SK-N-SH (cell line): Measurements from ENCODE around the gene TTC3. TPM values are rescaled to one million over a fixed set of nuclear protein-coding genes. Genes with fewer than 3 reads are reported as not detected.
A peak's percentile ranks its signal among the peaks of the same experiment; 100 is the strongest.

Source experiments
- CTCF ChIA-PET: fragments of 300-600, 350-600 bp; formaldehyde crosslinking; extraction: SDS; loops from one replicate; lab custom pipeline; 2021; lab: Yijun Ruan, JAX
- POLR2A ChIA-PET: fragments of 350-600 bp; sonication (Branson Sonifier 250); formaldehyde crosslinking; extraction: SDS; loops from one replicate; lab custom pipeline; 2020; ENCODE audit warnings: antibody characterized with exemption, inconsistent platforms; lab: Yijun Ruan, JAX
- DNase-seq: peaks from one replicate; pipeline ENCODE4 v3.0.0; 2012
- H2AFZ ChIP-seq: fragments of 200-600 bp; sonication (generic); 2 replicates; pipeline ENCODE4 v1.8.1; 2016; ENCODE audit warnings: antibody characterized with exemption, mild to moderate bottlenecking, low read depth
- H3F3A ChIP-seq: fragments of 200-600 bp; sonication (generic); replicated peaks from 2 replicates; pipeline ENCODE3; 2016; ENCODE audit warnings: antibody characterized with exemption, mild to moderate bottlenecking; ENCODE audit not compliant: insufficient read depth
- H3K27ac ChIP-seq, 2 experiments: fragments of 200-500 bp in 1 of 2; fragments of 200-600 bp in 1 of 2; sonication (Bioruptor generic) in 1 of 2; sonication (generic), shearing (Covaris generic) in 1 of 2; 2 replicates each; pipeline versions ENCODE4 v1.5.1 to v1.6.1; 2014 to 2016; ENCODE audit warnings: low read depth in 2 of 2, inconsistent platforms in 1 of 2, low read length in 1 of 2, mild to moderate bottlenecking in 1 of 2, mixed read lengths in 1 of 2
- H3K27me3 ChIP-seq: fragments of 200-600 bp; sonication (generic), shearing (Covaris generic); 2 replicates; pipeline ENCODE4 v1.6.1; 2016; ENCODE audit warnings: mixed run types; ENCODE audit not compliant: insufficient read depth
- H3K36me3 ChIP-seq, 2 experiments: fragments of 200-500 bp in 1 of 2; fragments of 200-600 bp in 1 of 2; sonication (Bioruptor generic) in 1 of 2; sonication (generic) in 1 of 2; replicated peaks in 1 of 2; 2 replicates each; pipeline versions ENCODE3 to v1.5.1; 2014 to 2016; ENCODE audit warnings: low read length in 1 of 2, mild to moderate bottlenecking in 1 of 2; ENCODE audit not compliant: insufficient read depth in 2 of 2, control insufficient read depth in 1 of 2
- H3K4me1 ChIP-seq, 2 experiments: fragments of 200-500 bp in 1 of 2; fragments of 200-600 bp in 1 of 2; sonication (Bioruptor generic) in 1 of 2; sonication (generic), shearing (Covaris generic) in 1 of 2; 2 replicates each; pipeline versions ENCODE4 v1.5.1 to v1.6.1; 2014 to 2016; ENCODE audit warnings: low read depth in 1 of 2, low read length in 1 of 2, mixed run types in 1 of 2; ENCODE audit not compliant: insufficient read depth in 2 of 2, control insufficient read depth in 1 of 2
- H3K4me2 ChIP-seq: fragments of 200-600 bp; sonication (generic), shearing (Covaris generic); 2 replicates; pipeline ENCODE4 v1.6.1; 2017; ENCODE audit warnings: mixed run types
- H3K4me3 ChIP-seq, 2 experiments: fragments of 200-500 bp in 1 of 2; fragments of 200-600 bp in 1 of 2; sonication (Bioruptor generic) in 1 of 2; sonication (generic), shearing (Covaris generic) in 1 of 2; 2 replicates each; pipeline versions ENCODE4 v1.5.1 to v1.8.1; 2014 to 2016; ENCODE audit warnings: low read depth in 2 of 2, inconsistent platforms in 1 of 2, low read length in 1 of 2, mild to moderate bottlenecking in 1 of 2, mixed read lengths in 1 of 2, moderate library complexity in 1 of 2
- H3K79me2 ChIP-seq: fragments of 200-600 bp; sonication (generic); 2 replicates; pipeline ENCODE4 v1.8.1; 2017; ENCODE audit warnings: mild to moderate bottlenecking; ENCODE audit not compliant: insufficient read depth
- H3K9ac ChIP-seq: fragments of 200-600 bp; sonication (generic); 2 replicates; pipeline ENCODE4 v1.6.1; 2017; ENCODE audit warnings: mixed run types
- H3K9me2 ChIP-seq: fragments of 200-600 bp; sonication (generic); 2 replicates; pipeline ENCODE4 v1.6.1; 2017; ENCODE audit warnings: mixed run types
- H3K9me3 ChIP-seq: fragments of 200-600 bp; sonication (generic); 2 replicates; pipeline ENCODE4 v1.6.1; 2017; ENCODE audit warnings: mixed run types, mild to moderate bottlenecking, moderate library complexity
- H4K20me1 ChIP-seq: fragments of 200-600 bp; sonication (generic); 2 replicates; pipeline ENCODE4 v1.6.1; 2017; ENCODE audit warnings: mild to moderate bottlenecking, mixed run types; ENCODE audit not compliant: insufficient read depth
- CTCF ChIP-seq: fragments of 200-600 bp; sonication (generic); IDR thresholded peaks from 2 replicates; pipeline ENCODE4 v1.6.1; 2017; ENCODE audit warnings: antibody characterized with exemption, mild to moderate bottlenecking, moderate library complexity
- ELF1 ChIP-seq: IDR thresholded peaks from 2 replicates; pipeline ENCODE4 v1.4.0; 2012
- EP300 ChIP-seq, 2 experiments: IDR thresholded peaks; 2 replicates each; pipeline versions ENCODE4 v1.4.0 to v1.6.1; 2012; ENCODE audit warnings: borderline replicate concordance in 1 of 2, low read depth in 1 of 2, low read length in 1 of 2
- EZH2phosphoT487 ChIP-seq: fragments of 200-600 bp; sonication (generic); IDR thresholded peaks from 2 replicates; pipeline ENCODE4 v1.6.1; 2017; ENCODE audit warnings: low read depth, mixed run types, mild to moderate bottlenecking, antibody characterized with exemption, moderate library complexity, borderline replicate concordance
- GABPA ChIP-seq: IDR thresholded peaks from 2 replicates; pipeline ENCODE4 v1.4.0; 2012; ENCODE audit warnings: low read depth, mild to moderate bottlenecking
- MEF2A ChIP-seq: IDR thresholded peaks from 2 replicates; pipeline ENCODE4 v1.4.0; 2012; ENCODE audit warnings: low read depth, borderline replicate concordance
- NFIC ChIP-seq: IDR thresholded peaks from 2 replicates; pipeline ENCODE4 v1.4.0; 2012; ENCODE audit warnings: borderline replicate concordance
- POLR2AphosphoS5 ChIP-seq: IDR thresholded peaks from 2 replicates; pipeline ENCODE4 v1.6.1; 2012; ENCODE audit warnings: low read depth, low read length
- SIN3A ChIP-seq: IDR thresholded peaks from 2 replicates; pipeline ENCODE4 v1.6.1; 2012; ENCODE audit warnings: low read depth, mild to moderate bottlenecking, low read length, moderate library complexity, borderline replicate concordance
- TAF1 ChIP-seq: IDR thresholded peaks from 2 replicates; pipeline ENCODE4 v1.6.1; 2012; ENCODE audit warnings: low read depth, mild to moderate bottlenecking, low read length, moderate library complexity, borderline replicate concordance
- TEAD4 ChIP-seq: IDR thresholded peaks from 2 replicates; pipeline ENCODE4 v1.4.0; 2012; ENCODE audit warnings: mild to moderate bottlenecking, borderline replicate concordance; ENCODE audit not compliant: insufficient read depth
- USF1 ChIP-seq: IDR thresholded peaks from 2 replicates; pipeline ENCODE4 v1.4.0; 2012; ENCODE audit warnings: low read depth, borderline replicate concordance
- USF2 ChIP-seq: fragments of 150-350 bp; IDR thresholded peaks from 2 replicates; pipeline ENCODE4 v1.6.1; 2017; ENCODE audit warnings: antibody characterized with exemption, low read length, low read depth, borderline replicate concordance
- YY1 ChIP-seq: IDR thresholded peaks from 2 replicates; pipeline ENCODE4 v1.4.0; 2012; ENCODE audit warnings: low read depth, mild to moderate bottlenecking
- WGBS: methylation state at CpG from one replicate; pipeline ENCODE4 v1.1.6; 2017; ENCODE audit warnings: low lambda C conversion rate; 5-methylcytosine and 5-hydroxymethylcytosine counted together
- polyA plus RNA-seq, 3 experiments: library from polyadenylated mRNA; depleted of rRNA; stranded (reverse); fragments of >200 nt; gene quantifications; 2 replicates each; pipeline ENCODE4 v1.2.3, GENCODE V29; 2012

Gene TTC3
- polyA plus RNA-seq, 1 of the 3 experiments (the other 2 are of a cell fraction): 35.7 TPM

GRCh38 chr21:37064841-37065240 lies 8.2 kb upstream of the TTC3 start:
- no peaks in the 10 kb centered on the region for H3K27me3 ChIP-seq
- TF ChIP-seq SIN3A: no peak
- no peak for TF ChIP-seq USF1
- no peak for TF ChIP-seq GABPA
- TF ChIP-seq EZH2phosphoT487: no peak
- TF ChIP-seq, all 33 proteins: peak for 0
- Histone ChIP-seq H3K79me2 (0 out of 2 replicates have a peak, but pooled peaks cover 5% of the 10 kb centered on the region), H4K20me1 (no peaks in the 10 kb centered on the region), H3K9ac (no peak overlapping the region), H3K4me2 (no peak overlapping the region), H3K9me2 (no peaks in the 10 kb centered on the region), H2AFZ (no peak overlapping the region), H3K36me3 (peaks cover 36 to 42% of the 10 kb centered on the region in 2 experiments), H3K9me3 (no peaks in the 10 kb centered on the region), H3K27ac (peak overlapping the region in 1 of 2 experiments; percentile 0; a peak in 3 of 4 replicates), H3F3A (peaks cover 10% of the 10 kb centered on the region), H3K4me1 (peaks cover 7 to 20% of the 10 kb centered on the region in 2 experiments; a peak in 3 of 4 replicates), H3K4me3 (no peak overlapping the region)
- CTCF ChIA-PET: no interaction called here
- POLR2A ChIA-PET: no interaction called here
- no peak for DNase-seq

GRCh38 chr21:37065561-37066177 lies 7.4 kb upstream of the TTC3 start:
- no peak for DNase-seq
- Histone ChIP-seq H2AFZ (no peak overlapping the region), H3K4me2 (no peak overlapping the region), H3K4me3 (no peak overlapping the region), H3K27me3 (no peaks in the 10 kb centered on the region), H3K9me3 (no peaks in the 10 kb centered on the region), H3K4me1 (peaks cover 2 to 12% of the 10 kb centered on the region in 2 experiments; a peak in 3 of 4 replicates), H3K9ac (no peak overlapping the region), H3K27ac (no peak overlapping the region), H4K20me1 (no peaks in the 10 kb centered on the region), H3F3A (peaks cover 7% of the 10 kb centered on the region), H3K79me2 (peaks cover 8% of the 10 kb centered on the region; the same call in 1 of the 2 replicates), H3K36me3 (peaks cover 38 to 44% of the 10 kb centered on the region in 2 experiments), H3K9me2 (no peaks in the 10 kb centered on the region)
- 97% methylated on average over 9 of the region's 9 CpGs for WGBS
- TF ChIP-seq POLR2AphosphoS5: no peak
- no peak for TF ChIP-seq EP300 (IDR thresholded peaks at IDR 0.05; ENCODE audit: borderline replicate concordance in 1 of 2, low read depth in 1 of 2, low read length in 1 of 2)
- no peak for TF ChIP-seq USF2
- TF ChIP-seq TAF1: no peak
- TF ChIP-seq ELF1: no peak
- no peak for TF ChIP-seq CTCF
- no peak for TF ChIP-seq SIN3A
- TF ChIP-seq TEAD4: no peak
- no peak for TF ChIP-seq NFIC
- TF ChIP-seq EZH2phosphoT487: no peak
- no peak for TF ChIP-seq MEF2A
- no peak for TF ChIP-seq USF1
- TF ChIP-seq YY1: no peak
- POLR2A ChIA-PET: no interaction called here
- CTCF ChIA-PET: no interaction called here
